ENCODE measurements around the gene PRKD2.

PRKD2 gene

GRCh38 chr19:46660008-46660517 is 56.9 kb downstream of the PRKD2 start:
- DNase-seq: no peak

- DNase-seq: no peak
Observed at GRCh38 chr19:46659151-46660007, 57.5 kb downstream of the PRKD2 start.

GRCh38 chr19:46656541-46656940 is 60.4 kb downstream of the PRKD2 start:
- no peak for DNase-seq

GRCh38 chr19:46654621-46655152 is 62.2 kb downstream of the PRKD2 start:
- DNase-seq: no peak

- no peak for DNase-seq
Observed at GRCh38 chr19:46650445-46650844, 66.5 kb downstream of the PRKD2 start.

GRCh38 chr19:46648961-46649960 is 67.7 kb downstream of the PRKD2 start:
- no peak for DNase-seq

GRCh38 chr19:46648060-46648960 is 68.6 kb downstream of the PRKD2 start:
- no peak for DNase-seq

- no peak for DNase-seq
Observed at GRCh38 chr19:46646402-46646801, 70.5 kb downstream of the PRKD2 start.

- DNase-seq: no peak
Observed at GRCh38 chr19:46644720-46645119, 72.2 kb downstream of the PRKD2 start.

GRCh38 chr19:46640656-46641055 is 76.3 kb downstream of the PRKD2 start:
- no peak for DNase-seq

- no peak for DNase-seq
Observed at GRCh38 chr19:46639358-46640182, 77.3 kb downstream of the PRKD2 start.

GRCh38 chr19:46637224-46637623 is 79.7 kb downstream of the PRKD2 start:
- DNase-seq: no peak

- DNase-seq: no peak
Observed at GRCh38 chr19:46635920-46636761, 80.8 kb downstream of the PRKD2 start, which contains the start of gene GNG8. GNG8 (minus strand) TSS chr19:46636202; CDS start chr19:46634682, 1,520 bp downstream.

- no peak for DNase-seq
Observed at GRCh38 chr19:46634656-46635218, 82.2 kb downstream of the PRKD2 start.

- DNase-seq: peak; percentile 21
Observed at GRCh38 chr19:46634045-46634655, 82.8 kb downstream of the PRKD2 start.

- no peak for DNase-seq
Observed at GRCh38 chr19:46633130-46633529, 83.8 kb downstream of the PRKD2 start.

- no peak for DNase-seq
Observed at GRCh38 chr19:46631481-46631880, 85.4 kb downstream of the PRKD2 start.

- DNase-seq: no peak
Observed at GRCh38 chr19:46630586-46631205, 86.2 kb downstream of the PRKD2 start.

- DNase-seq: no peak
Observed at GRCh38 chr19:46629546-46630025, 87.3 kb downstream of the PRKD2 start.
